Activated T-cell treated with anti-CD3 and anti-CD28 coated beads for 48 hours (primary cell): ENCODE data around the gene SLC15A1.

Experiments used
- DNase-seq: peaks from one replicate; pipeline ENCODE4 v3.0.0-alpha.2; 2020; ENCODE audit warnings: low read depth

SLC15A1 gene

DNA sequence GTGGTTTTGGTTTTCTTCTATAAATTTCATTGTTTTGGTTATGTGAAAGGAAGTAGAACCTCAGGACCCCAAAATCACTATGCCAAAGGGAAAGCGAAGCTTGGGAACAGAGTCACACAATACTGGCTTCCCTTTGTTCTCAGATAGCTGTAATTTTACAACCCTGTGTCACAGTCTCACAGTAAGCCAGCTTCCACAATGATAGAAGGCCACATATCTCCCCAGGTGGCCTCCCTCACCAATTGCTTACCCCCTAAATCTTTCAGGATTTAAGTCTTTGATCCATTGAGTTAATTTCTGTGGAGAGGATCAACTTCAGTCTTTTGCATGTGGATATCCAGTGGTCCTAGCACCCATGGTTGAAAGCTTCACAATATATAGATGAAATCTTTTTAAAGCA, 58.7 kb downstream of the SLC15A1 start:
- DNase-seq: no peak

DNA sequence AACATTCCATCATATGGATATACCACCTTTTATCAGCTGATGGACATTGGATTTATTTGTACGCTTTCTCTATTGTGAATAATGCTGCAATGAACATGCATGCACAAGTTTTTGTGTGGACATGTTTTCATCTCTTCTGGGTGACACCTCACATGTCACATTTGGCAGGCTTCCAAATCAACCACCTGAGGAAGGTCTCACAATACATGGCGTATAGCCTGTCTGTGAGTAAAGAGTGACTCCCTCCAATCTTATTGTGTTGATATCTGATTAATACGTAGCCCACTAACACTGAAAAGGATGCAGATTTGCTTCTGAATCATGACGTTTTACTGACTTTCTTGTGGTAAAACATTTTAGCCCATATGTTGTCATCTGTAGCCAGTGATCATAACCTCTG, 61.1 kb downstream of the SLC15A1 start:
- DNase-seq: no peak

DNA sequence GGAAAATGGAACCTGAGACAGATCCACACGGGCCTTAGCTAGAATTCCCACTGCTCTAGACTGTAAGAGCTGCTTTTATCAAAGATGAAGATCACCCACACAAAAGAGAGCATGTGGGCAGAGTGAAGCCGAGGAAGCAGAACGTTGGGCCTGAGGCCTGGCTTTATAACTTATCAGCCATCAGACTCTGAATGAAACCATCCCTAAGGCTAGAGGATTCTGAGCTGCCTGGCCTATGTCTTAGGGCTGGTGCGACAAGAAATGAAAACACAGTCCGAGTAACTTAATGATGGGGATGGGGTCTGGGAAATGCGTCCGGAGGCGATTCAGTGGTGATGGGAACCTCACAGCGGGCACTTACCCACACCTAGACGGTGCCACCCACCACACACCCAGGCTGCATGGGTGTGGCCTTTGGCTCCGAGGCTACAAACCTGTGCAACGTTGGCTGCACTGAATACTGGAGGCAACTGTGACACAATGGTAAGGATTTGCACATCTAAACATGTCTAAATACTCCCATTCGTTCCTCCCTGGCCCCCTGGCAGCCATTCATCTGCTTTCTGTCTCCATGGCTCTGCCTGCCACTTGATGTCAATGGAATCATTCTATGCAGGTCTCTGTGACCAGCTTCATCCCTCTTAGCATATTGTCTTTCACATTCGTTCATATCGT, 62.0 kb downstream of the SLC15A1 start:
- no peak for DNase-seq

DNA sequence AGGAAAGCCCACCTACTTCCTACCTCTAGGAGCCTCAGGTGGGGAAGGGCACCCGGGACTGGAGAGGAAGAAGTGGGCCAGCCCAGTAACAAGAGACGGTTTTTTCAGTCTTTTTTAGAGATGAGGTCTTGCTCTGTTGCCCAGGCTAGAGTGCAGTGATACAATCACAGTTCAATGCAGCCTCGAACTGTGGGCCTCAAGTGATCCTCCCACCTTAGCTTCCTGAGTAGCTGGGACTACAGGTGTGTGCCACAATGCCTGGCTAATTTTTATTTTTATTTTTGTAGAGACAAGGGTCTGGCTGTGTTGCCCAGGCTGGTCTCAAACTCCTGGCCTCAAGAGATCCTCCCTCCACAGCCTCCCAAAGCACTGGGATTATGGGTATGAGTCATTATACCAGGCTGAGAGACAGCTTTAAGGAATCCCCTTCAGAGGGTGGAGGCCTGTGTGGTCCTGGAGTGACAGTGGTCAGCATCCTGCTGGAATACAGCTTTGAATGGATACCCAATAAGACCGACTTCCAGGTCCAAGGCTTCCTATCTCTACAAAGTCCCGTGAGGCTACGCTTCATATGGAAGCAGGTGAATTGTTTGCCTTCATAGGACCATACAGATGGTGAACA, 63.0 kb downstream of the SLC15A1 start:
- DNase-seq: no peak

DNA sequence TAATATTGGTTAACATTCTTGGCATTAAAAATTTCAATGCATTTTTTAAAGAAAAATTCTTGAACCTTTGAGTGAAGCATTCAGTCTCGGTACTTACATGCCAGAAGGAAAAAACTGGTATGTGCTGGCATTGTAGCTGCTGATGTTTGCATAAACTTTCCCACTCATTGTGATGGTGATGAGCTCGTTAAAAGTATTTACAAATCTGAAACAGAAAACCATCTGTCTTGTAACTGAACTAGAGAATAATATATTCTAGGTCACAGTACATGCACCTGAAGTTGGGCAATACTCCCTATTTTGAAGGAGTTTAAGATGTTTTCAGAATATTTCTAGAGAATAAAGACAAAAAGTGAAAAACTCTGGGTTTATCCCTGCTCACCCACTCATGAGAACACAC, 64.1 kb downstream of the SLC15A1 start:
- DNase-seq: no peak

DNA sequence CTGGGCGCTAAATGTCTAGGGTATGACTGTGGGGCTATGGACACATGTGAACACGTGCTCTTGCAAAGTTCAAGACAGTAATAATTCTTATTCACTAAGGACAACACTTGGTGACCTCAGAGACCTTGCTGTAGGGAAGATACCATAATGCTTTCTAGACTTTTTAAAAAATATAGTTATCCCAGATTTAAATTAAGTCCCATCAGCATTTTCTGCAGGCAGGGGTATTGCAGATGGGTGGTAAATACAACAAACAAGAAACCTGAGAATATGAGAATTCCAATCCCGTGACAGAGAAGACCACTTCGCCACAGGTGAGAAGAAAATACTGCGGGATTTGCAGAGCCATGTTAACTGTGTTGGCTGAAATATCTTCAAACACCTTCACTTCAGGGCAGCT, 65.2 kb downstream of the SLC15A1 start:
- no peak for DNase-seq

DNA sequence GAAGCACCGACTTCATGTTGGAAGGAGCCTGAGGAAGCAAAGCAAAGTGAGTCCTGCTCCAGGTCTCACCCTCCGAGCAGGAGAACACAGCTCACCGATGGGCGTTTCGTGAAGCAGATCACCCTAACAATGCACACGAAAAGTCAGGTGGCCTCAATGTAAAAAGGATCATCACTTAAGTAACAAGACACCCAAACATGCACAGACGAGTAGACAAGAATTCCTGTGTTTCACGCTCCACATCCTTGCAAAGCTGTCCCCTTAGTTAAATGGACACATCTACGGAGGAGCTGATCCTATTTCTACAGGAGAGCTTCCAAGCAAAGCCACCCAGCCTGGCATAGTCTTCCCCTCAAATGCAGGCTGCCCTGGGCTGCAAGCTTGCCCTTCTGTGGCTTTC, 66.2 kb downstream of the SLC15A1 start:
- DNase-seq: no peak

DNA sequence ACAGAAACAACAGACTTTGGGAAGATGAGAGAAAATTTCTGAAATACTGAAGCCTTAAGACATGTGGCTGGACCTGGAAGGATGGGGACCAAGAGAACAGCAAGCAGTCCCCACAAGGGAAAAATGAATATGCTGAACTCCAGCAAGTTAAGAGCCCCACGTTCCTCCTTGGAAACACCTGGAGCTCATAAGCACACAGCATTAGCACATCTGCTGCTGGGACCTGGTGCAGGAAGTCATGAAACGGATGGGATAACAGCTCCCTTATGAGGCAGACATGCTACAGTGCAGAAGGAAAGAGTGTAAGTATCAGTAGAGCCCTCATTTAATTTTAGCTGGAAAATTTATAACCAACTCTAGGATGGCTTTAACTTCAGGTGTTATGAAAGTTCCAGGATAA, 67.3 kb downstream of the SLC15A1 start:
- DNase-seq: no peak

DNA sequence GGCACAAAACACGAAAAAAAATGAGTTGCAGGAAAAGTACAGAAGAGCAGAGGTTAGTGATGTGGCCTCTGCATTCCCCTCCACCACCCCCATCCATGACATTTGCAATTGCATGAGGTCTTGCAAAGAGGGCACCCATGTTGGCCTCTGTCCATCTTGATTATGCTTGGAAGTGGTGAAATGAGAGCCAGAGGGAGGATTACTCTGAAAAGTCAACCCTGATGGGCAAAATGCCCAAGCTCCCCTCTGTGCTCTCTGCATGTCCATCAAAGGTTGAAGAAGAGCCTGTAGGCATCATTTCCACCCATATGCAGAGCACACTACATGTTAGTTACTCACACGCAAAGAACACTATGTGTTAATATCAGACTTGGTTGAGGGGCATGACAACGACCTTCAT, 71.4 kb downstream of the SLC15A1 start:
- no peak for DNase-seq

DNA sequence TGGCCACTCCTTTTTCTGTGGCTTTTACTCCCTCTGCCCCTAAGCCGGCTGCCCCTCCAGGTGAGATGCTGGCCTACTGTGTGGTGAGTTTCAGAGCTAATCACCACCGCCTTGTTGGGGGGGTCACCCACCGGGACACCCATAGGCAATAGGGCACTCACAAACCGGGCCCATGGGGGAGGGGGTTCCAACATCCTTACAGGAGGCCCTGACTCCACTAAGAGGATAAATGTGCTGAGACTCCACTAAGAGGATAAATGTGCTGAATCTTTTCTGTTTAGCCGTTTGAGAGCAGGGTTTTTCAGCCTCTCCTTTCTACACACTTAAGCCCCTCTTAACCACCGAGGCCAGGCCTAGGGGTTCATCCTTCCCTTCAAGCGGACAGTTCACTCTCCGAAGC, 73.7 kb downstream of the SLC15A1 start:
- DNase-seq: no peak

DNA sequence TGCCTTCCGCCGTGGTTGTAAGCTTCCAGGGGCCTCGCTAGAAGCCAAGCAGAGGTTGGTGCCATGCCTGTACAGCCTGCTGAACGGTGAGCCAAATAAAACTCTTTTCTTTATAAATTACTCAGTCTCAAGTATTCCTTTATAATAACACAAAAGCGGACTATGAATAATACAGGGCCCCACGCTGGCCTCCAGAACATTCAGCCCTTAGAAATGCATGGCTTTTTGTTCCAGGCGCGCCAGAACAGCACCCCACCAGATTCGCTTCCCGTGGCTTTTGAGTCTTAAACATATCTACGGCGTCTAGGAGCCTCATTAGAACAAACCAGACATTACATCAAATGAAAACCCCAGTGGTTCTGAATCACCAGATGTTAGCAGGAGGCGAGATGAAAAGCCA, 75.1 kb downstream of the SLC15A1 start:
- no peak for DNase-seq

DNA sequence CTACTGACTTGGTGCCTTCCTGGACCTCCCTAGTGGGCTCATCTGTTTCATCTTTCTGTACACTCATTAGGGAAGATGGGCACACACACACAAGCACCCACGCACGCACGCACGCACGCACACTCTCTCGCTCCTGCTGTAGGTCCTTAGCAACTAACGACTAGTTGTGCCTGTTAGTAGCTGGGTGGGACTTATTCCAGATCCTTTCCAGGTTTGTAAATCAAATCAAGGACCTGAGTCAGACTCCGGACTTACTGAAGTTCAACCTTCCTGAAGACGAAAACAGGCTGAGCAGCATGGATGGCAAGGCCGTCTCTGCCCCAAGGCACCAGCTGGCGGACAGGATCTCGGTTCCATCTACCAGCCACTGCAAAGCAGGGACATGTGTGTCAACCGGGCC, 76.2 kb downstream of the SLC15A1 start:
- no peak for DNase-seq

DNA sequence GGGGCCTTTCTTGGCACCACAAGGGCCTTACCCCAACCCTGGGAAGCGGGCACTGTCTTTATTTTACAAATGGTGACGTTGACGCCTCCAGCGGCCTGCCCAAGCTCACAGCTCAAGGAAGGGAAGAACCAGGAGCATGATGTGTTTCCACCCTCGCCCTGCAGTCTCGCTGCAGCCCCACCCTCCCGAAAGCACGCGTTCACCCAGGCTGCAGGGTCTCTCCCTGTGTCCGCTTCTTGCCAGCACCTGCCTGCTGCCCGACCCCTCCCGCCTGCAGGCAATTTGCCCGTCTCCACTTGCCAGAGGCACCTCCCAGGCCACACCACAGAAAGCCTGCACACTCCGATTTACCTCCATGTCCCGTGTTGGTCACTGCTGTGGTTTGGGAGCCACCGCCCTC, 76.6 kb downstream of the SLC15A1 start:
- no peak for DNase-seq

DNA sequence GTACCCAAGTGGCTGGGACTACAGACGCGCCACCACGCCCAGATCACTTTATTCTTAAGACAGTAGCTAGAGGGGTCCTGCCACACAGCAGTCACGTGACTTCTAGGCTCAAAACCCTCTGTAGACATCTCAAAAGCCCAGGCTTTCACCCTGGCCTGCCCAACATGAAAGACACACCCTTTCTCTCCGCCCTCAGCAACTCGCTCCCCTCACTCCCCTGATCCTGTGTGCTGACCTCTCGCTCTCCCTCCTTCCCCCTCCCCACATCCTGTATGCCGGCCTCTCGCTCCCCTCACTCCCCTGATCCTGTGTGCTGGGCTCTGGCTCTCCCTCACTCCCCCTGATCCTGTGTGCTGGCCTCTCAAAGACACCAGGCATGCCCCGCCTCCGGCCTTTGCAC, 77.4 kb downstream of the SLC15A1 start:
- no peak for DNase-seq

DNA sequence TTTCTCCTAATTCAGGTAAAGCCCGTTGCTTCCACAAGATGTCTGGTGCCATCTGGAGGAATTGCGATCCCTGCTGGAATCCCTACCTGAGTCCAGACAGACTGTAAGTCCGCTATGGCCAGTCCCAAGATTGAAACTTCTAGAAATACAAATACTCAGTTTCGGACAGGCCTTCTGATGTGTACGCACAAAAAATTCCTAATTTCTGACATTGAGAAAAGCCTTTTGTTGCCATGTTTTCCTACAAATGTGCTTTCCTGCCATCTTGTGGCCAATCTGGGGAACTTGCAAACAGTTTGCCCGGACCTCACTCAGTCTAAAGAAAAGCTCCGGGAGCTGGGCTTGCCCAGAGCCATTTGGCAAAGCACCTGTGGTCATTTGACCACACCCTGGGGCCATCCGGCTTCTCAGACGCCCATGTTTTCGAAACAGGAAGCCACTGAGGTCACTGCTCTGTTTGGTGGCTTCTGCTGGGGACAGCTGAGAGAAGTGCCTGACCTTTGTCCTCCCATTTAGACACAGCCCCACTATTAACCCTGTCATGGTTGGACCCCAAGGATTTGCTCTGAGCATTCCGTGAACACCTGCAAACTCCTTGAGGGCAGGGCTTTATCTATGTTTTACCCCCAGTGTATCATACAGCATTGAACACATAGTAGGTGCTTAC, 79.4 kb downstream of the SLC15A1 start:
- peak; percentile 25 for DNase-seq

DNA sequence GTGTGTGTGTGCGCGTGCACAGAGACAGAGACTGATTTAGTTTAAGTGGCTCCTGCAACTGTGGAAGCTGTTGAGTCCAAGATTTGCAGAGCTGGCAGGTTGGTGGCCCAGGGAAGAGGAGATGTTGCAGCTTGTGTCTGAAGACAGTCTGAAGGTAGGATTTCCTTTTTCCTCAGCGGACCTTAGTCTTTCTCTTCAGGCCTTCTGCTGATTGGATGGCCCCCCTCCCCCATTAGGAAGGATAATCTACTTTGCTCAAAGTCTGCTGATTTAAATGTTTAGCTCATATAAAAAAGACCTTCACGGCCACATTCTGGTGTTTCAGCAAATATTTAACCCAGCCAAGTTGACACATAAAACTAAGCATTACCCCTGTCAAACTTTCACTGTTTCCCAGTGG, 84.3 kb downstream of the SLC15A1 start:
- DNase-seq: no peak

DNA sequence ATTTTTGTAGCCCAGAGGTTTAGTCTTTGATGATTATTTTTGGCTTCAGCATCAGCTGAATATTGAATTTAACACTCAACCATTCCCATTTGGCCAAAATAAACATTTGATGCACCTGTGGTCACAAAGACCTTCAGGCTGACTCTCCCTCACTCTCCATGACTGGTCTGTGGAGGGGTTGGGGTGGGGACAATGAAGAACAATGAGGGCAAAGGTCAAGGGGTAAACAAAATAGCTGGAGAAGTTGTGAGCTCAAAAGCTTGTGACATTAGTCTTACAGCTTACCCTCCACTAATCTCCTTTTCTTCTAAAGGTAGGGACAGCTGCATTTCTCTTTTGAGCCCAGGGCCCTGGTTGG, 86.9 kb downstream of the SLC15A1 start:
- DNase-seq: no peak

DNA sequence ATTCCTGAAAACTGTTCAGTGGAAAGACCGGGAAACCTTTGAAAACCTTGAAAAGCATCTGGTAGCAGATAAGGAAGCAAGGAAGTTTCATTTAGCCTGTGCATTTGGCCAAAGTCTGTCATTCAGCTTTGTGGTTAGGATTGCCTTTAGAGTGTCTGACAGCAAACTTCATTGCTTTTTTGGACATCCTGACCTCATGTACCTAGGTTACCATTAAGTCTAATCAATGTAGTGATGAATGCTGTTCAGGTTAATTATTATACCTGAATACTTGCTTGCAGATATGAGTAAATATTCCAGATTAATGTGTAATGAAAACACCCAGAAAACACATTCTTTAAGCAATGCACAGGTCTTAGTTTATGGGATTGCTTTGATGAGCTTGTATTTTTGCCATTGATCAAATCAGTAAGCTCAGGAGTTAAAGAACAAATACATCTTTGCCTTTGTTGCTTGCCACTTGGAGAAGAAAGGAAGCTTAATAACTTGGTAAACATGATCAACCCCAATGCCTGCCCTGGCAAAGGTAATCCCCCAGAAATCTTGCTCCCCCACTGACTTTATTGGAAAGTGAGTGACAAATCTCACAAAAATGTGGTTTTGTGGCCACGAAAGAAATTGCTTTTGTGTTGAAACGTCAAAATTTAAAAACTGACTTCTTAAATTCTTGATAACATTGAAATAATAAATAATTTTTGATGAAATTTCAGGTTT, 87.4 kb downstream of the SLC15A1 start:
- DNase-seq: no peak

DNA sequence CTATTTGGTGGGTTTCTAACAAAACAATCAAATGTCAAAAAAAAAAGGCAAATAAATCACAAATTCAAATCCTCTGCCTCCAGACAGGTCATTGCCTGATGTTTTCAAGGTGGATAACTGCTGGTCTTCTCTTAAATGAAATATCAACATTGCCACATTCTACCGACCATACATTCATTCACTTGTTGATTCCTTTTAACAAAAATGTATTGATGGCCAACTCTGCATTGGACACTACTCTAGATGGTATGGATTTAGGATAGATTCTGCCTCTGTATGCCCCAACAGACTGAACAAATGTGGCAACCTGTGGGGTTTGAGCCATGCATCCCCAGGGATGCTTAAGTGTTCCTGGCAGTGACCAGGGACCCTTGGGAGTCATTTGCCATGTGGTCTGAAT, 88.0 kb downstream of the SLC15A1 start:
- no peak for DNase-seq

DNA sequence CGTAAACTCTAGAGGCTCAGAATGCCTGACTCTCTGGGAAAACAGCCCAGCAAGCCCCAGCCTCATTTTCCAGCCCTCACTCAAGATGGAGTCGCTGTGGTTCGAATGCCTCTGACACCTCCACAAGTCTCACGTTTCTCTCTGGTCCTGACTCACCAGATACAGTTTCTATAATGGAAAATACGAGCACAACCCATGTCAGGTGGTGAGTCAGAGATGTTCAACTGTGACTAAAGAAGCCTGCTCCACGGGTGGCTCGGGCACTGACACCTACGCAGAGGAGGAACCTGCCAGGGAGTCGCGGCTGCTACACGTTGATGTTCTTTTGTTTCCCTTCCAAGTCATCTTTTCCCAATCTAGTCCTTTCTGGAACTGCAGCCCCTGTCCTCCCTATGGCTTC, 88.4 kb downstream of the SLC15A1 start:
- DNase-seq: peak; percentile 56

DNA sequence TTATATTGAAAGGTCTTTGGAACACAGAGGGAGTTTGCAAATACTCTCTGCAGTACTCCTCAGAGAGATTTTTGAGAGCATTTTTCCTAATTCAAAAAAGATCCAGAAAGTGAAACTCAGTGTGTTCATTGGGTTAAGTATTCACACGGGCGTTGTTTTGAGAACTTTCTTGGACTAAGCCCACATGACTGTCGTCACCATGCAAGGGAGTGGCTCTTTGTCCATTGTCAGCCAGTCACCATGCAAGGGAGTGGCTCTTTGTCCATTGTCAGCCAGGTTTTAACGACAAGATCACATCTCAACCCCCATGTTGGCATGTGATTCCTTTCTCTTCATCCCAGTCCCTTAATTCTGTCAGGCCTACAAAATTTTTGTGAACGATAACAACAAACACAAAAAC, 94.3 kb downstream of the SLC15A1 start:
- DNase-seq: no peak

DNA sequence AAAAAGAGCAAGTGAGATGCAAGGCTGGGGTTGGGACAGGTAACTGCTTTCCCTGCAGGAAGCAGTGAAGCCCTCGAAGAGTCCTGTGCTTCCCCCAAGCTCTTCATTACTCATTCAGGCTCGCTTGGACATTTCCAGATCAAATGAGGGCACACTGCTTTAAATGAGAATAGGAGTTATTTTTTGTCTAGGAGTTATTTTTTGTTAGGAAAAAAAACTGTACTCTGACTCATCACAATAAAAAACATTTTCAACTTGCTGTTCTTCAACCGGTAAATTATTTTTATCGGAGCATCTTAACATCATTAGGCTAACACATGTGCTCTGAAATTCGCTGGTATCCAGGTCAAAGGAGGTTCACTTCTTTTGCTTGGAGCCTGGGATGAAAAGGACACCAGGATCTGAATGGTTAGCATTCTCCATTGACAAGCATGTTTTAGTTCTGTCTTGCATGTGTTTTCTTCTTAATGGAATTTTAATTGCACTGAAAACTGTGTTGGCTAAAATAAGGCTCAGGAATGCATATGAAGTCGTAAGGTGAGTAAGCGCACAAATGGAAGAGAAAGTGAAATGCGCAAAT, 94.9 kb downstream of the SLC15A1 start:
- DNase-seq: no peak

DNA sequence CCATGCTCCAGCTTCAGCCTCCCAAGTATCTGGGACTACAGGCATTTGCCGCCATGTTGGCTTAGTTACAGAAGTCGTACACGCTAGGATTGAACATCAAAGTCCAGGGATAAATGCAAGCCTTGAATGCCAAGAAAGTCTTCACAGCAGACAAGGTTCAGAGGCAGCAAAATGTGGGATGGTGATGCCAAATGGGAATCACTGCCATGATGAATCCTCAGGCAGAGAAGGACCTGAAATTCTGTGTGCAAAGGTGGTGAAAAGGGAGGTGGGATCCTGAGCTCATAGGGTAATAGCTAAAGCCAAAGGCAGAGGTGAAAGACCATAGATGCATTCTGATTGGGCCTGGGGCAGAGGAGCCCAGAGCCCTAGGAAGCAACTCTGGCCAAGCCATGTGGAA, 96.2 kb downstream of the SLC15A1 start:
- DNase-seq: no peak
